Mesothelial cell of epicardium (in vitro differentiated cells): ENCODE results near the gene CLEC1B. TPM values are rescaled to one million over a fixed set of nuclear protein-coding genes. Genes with fewer than 3 reads are reported as not detected.
"Not testable (repeated sequence)": the region's sequence is repeated elsewhere in the genome, so short reads cannot be mapped to it uniquely, and the experiment has no call there.

Experiments used
- DNase-seq, 2 experiments: peaks; one replicate each; pipeline ENCODE4 v3.0.0; 2021; ENCODE audit warnings: low spot score in 2 of 2; ENCODE audit not compliant: unreplicated experiment in 2 of 2
- H3K27ac Mint-ChIP-seq: 2 replicates; pipeline ENCODE4 v1.8.0; 2021; ENCODE audit warnings: mixed read lengths
- H3K27me3 Mint-ChIP-seq: 2 replicates; pipeline ENCODE4 v1.8.0; 2021; ENCODE audit warnings: low read depth, mixed read lengths
- H3K36me3 Mint-ChIP-seq: 2 replicates; pipeline ENCODE4 v1.8.0; 2021; ENCODE audit warnings: mixed read lengths
- H3K4me1 Mint-ChIP-seq: 2 replicates; pipeline ENCODE4 v1.8.0; 2021; ENCODE audit warnings: mixed read lengths
- H3K4me3 Mint-ChIP-seq: 2 replicates; pipeline ENCODE4 v1.8.0; 2021; ENCODE audit warnings: mild to moderate bottlenecking, moderate library complexity, mixed read lengths
- H3K9me3 Mint-ChIP-seq: 2 replicates; pipeline ENCODE4 v1.8.0; 2021; ENCODE audit warnings: mixed read lengths
- total RNA-seq: library from RNA; stranded (reverse); gene quantifications from 3 replicates; pipeline ENCODE4 v1.2.1, GENCODE V29; 2021
- TF ChIP-seq, protein P1 (sequence below): fragments of 200-600 bp; sonication (generic); IDR thresholded peaks from one replicate; pipeline ENCODE4 v1.5.0; 2021; ENCODE audit warnings: antibody characterized with exemption; ENCODE audit not compliant: unreplicated experiment

The CLEC1B gene
- total RNA-seq, 1 donor from 2014 or later: 0.18 TPM

- H3K4me3 Mint-ChIP-seq: no peak overlapping the region
- H3K36me3 Mint-ChIP-seq: no peaks in the 10 kb centered on the region
- no peak overlapping the region for H3K27ac Mint-ChIP-seq
- H3K9me3 Mint-ChIP-seq: no peaks in the 10 kb centered on the region
- H3K4me1 Mint-ChIP-seq: peaks cover 5% of the 10 kb centered on the region
- TF ChIP-seq, protein P1, sequence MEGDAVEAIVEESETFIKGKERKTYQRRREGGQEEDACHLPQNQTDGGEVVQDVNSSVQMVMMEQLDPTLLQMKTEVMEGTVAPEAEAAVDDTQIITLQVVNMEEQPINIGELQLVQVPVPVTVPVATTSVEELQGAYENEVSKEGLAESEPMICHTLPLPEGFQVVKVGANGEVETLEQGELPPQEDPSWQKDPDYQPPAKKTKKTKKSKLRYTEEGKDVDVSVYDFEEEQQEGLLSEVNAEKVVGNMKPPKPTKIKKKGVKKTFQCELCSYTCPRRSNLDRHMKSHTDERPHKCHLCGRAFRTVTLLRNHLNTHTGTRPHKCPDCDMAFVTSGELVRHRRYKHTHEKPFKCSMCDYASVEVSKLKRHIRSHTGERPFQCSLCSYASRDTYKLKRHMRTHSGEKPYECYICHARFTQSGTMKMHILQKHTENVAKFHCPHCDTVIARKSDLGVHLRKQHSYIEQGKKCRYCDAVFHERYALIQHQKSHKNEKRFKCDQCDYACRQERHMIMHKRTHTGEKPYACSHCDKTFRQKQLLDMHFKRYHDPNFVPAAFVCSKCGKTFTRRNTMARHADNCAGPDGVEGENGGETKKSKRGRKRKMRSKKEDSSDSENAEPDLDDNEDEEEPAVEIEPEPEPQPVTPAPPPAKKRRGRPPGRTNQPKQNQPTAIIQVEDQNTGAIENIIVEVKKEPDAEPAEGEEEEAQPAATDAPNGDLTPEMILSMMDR: no peak
- H3K27me3 Mint-ChIP-seq: no peaks in the 10 kb centered on the region
- DNase-seq: no peak
These were observed 41.1 kb downstream of the CLEC1B start for GRCh38 chr12:9957834-9958233.

GRCh38 chr12:9952954-9953729 is 45.8 kb downstream of the CLEC1B start:
- not testable (repeated sequence) for H3K27ac Mint-ChIP-seq, H3K36me3 Mint-ChIP-seq, H3K4me3 Mint-ChIP-seq, H3K27me3 Mint-ChIP-seq, H3K9me3 Mint-ChIP-seq, DNase-seq, H3K4me1 Mint-ChIP-seq

DNA sequence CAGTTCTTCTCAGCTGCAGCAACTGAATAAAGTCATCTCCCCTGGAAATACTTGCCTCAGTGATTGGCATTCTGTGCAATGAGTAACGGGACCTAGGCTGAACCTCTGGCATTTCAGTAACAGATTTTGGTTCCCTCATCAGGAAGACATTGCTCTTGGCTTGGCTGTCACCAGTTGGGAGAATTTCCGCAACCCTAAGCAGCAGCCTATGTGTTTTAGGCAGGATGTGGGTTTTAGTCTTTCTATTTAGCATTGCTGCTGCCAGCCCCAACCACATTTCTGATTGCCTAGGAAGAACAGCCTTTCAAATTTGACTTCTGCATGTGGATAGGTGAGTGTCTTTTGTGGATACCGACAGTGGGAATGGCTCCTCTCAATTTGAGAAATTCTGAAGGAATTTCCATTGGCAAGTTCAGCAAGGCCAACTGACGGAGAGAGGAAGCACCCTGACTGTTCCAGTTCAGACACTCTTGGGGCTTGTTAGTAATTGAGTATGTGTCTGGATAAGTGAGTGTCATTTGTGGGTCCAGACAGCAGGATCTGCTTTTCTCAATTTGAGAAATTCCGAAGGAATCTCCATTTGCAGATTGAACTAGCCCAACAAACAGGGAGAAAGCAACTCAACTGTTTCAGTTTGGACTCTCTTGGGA is 47.8 kb downstream of the CLEC1B start:
- Mint-ChIP-seq H3K9me3 (no peaks in the 10 kb centered on the region), H3K36me3 (no peaks in the 10 kb centered on the region), H3K27me3 (no peaks in the 10 kb centered on the region), H3K27ac (no peak overlapping the region), H3K4me1 (no peaks in the 10 kb centered on the region), H3K4me3 (no peak overlapping the region)
- DNase-seq: no peak
- TF ChIP-seq, protein P1: no peak

DNA sequence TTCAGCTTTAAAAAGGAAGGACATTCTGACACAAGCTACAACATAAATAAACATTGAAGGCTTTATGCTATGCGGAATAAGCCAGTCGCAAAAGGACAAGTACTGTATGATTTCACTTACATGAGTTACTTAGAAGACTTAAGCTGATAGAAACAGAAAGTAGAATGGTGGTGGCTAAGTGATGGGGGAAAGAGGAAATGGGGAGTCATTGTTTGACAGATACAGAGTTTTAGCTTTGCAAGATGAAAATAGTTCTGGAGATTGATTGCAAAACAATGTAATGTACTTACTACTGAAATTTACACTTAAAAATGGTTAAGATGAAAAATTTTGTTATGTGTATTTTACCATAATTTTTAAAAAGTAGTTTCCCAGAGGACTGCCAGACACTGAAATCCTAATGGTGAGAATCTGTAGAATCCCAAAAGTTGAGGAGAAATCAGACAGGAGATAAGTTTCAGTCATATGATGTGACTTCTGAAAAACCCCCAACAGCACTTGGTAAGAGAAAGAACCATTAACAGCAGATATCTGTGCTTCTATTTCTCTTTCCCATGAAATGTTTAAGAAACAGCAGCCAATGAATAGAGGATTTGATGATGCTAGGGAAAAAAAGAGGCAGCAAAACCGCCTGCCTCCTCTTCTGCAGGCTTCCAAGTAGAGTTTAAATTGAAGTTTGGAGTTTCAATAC is 50.2 kb downstream of the CLEC1B start:
- H3K36me3 Mint-ChIP-seq: no peaks in the 10 kb centered on the region
- no peaks in the 10 kb centered on the region for H3K4me1 Mint-ChIP-seq
- TF ChIP-seq, protein P1: no peak
- no peak overlapping the region for H3K27ac Mint-ChIP-seq
- no peaks in the 10 kb centered on the region for H3K9me3 Mint-ChIP-seq
- H3K4me3 Mint-ChIP-seq: no peak overlapping the region
- H3K27me3 Mint-ChIP-seq: no peaks in the 10 kb centered on the region
- DNase-seq: no peak

DNA sequence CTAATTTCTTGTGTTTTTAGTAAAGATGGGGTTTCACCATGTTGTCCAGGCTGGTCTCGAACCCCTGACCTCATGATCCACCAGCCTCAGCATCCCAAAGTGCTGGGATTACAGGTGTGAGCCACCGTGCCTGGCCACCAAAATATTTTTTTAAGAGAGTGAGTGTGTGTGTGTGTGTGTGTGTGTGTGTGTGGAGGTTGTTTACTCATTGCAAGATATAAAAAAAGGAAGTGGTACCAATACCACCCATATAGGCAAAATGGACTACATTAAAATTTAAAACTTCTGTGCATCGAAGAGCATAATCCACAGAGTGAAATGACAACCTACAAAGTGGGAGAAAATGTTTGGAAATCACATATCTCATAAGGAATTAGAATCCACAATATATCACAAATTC is 51.2 kb downstream of the CLEC1B start:
- H3K4me3 Mint-ChIP-seq: no peak overlapping the region
- no peak overlapping the region for H3K27ac Mint-ChIP-seq
- TF ChIP-seq, protein P1: no peak

GRCh38 chr12:9944391-9944790 is 54.5 kb downstream of the CLEC1B start:
- peaks cover under 1% of the 10 kb centered on the region for H3K4me1 Mint-ChIP-seq
- H3K4me3 Mint-ChIP-seq: no peak overlapping the region
- H3K27me3 Mint-ChIP-seq: peaks cover 15% of the 10 kb centered on the region
- DNase-seq: no peak
- H3K27ac Mint-ChIP-seq: no peak overlapping the region
- H3K9me3 Mint-ChIP-seq: no peaks in the 10 kb centered on the region
- TF ChIP-seq, protein P1: no peak
- no peaks in the 10 kb centered on the region for H3K36me3 Mint-ChIP-seq

More for the DNA sequence above, 51.2 kb downstream of the CLEC1B start:
- Mint-ChIP-seq H3K4me1 (no peaks in the 10 kb centered on the region), H3K36me3 (no peaks in the 10 kb centered on the region), H3K9me3 (no peaks in the 10 kb centered on the region), H3K27me3 (peaks cover 9% of the 10 kb centered on the region)
- no peak for DNase-seq
